ENCODE results near the gene NLRP6.
"Not testable (repeated sequence)": the region's sequence is repeated elsewhere in the genome, so short reads cannot be mapped to it uniquely, and the experiment has no call there.

NLRP6 gene

DNA sequence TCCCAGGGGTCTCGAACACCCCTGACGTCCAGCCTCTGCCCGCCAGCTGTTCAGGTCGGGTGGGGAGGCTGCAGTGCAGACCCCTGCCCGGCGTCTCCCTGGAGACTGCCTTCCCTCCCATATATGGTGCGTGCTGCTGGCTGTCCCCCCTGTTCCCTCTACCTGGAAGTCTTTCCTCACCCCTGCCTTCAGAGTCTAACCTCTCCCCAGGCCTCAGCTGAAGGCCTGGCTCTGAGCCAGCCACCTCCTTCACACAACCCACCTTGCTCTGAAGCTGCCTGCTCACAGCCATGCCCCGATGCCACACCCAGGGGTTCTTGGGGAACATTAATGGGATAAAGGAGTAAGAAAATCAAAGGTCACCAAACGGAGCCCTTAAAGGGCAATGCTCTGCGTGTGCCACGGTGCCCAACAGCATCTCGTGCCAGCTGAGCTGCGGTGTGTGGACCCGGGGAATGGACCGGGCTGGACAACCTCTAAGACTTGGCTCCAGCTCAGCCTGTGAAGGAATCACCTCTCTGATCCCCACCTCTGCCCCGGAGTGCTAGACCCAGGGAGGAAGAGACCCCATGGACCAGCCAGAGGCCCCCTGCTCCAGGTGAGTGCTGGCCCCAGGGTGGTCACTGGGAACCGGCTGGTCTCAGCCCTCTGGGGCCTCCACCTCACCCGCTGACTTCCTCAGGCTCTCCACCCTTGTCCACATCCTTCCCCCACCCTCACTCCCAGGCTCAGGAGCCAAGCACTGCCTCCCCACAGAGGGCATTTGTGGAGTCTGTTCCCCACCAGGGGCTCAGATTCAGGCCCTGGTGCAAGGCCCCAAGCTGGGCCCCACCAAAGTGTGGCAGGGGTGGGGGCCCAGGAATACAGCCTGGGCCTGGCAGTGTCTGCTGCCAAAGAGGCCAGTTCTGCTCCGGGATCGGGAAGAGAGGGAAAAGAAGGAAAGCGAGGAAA lies at the start of gene NLRP6:
Gene NLRP6, plus strand, starts transcription at position 407 of the 951 bp plus-strand sequence. Its CDS starts 163 bp downstream, at position 570.
- DNase-seq, result no peak

DNA sequence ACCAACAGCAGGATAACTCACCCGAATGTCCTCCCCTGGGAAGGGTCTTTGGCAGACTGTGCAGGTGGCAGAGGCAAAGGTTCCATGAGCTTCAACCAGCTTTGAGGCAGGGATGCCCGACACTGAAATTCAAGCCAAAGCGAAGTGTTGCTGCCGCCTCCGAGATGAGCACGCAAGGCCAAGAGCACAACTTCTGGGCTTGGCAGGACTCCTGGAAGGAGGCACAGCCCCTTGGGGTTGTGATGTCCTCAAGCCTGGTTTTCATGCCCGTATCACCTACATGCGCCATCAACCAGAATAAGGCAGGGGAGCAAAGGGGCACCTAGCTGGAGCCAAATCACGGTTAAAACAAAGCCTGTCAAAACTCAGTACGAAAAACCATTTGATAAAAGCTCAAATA lies 47.8 kb upstream of the NLRP6 start:
- no peak for DNase-seq

DNA sequence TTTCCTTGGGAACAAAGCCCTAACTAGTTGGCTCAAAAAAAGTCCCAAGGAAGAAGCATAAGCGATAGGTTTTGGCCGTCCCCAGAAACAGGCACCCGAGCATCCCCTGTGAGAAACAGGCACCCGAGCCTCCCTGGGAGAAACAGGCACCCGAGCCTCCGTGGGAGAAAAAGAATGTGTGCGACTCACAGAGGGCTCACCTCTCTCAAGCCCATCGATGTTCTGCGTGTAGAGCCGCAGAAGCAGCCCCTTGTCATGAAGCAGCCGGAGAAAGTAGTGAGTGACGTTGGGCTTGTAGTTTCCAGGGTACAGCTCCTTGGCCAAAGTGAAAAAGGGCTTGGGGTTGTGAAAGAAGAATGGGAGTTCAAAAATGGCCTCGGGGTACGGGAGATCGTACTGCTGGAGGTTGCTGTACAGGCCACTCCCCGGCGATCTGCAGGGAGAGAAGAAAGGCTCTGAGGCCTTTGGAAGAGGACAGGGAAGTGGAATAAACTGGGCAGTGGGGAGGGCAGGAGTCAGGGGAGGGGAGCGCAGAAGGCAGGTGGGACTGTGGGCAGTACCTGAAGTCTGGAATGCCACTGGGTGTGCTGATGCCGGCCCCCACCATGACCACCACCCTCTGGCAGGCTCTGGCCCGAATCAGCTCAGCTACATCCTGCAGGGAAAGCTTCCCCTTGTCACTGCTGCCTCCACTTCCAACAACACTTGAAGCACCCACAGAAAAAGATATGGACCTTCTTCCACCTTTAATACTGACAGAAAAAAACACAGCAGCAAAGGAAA lies 45.2 kb upstream of the NLRP6 start:
- no peak for DNase-seq

DNA sequence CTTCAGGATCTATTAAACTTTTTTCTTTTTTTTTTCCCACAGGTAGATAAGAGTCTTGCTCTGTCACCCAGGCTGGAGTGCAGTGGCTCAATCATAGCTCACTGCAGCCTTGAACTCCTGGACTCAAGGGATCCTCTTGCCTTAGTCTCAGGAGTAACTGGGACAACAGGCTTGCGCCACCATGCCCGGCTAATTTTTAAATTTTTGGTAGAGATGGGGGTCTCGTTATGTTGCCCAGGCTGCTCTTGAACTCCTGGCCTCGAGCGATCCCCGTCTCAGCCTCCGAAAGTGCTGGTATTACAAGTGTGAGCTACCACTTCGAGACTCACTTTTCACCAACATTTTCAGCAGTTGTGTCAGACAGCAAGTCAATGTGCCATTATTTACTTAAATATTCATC lies 43.0 kb upstream of the NLRP6 start:
- DNase-seq, result no peak

DNA sequence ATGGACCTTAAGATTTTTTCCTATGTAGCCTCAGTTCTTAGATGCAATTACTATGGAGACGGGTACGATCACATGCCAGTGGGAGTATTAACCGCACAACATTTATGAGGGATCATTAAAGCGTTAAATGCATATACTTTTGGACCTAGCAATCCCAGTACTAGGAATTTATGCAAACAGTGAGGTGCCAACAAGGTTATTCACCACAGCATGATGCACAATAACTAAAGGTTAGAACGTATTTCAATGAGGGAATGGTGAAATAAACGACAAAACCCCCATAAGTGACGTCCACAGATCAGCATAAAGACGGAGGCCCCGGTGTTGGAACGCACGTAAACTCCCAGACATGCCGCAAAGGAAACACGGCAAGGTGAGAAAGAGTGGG lies 42.6 kb upstream of the NLRP6 start:
- peak; percentile 20 for DNase-seq

DNA sequence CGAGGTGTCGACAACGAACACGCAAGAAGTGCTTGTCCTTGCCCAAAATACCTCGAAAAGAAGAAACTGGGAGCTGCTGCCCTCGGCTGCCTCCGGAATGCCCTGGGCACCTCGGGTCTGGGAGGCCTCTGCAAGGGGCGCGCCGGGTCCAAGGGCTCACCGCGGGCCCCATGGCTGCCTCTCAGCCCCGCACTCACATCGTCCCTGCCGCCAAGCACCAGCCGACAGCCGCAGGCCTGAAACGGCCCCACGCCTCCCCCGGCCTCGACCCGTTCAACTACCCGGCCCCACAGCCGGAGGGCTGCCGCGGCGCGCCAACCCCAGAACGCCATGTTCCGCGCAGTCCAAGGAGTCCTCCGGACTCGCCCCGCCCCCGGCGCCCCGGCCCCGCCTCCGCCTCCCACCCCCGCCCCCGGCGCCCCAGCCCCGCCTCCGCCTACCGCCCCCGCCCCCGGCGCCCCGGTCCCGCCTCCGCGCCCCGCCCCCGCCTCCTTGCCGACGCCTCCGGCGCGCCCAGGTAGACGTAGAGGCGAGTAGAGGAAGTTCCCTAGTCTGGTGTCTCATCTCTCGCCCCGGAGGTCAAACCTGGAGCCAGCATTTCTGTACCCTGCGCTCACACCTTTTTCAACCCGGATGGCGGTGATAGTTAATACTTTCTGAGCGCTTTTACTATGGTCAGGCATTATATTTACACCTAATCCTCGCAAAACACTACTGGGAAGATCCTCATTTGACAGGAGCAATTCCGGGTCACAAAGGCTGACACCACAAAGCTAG lies 42.0 kb upstream of the NLRP6 start, which contains the start of gene SIRT3:
Gene SIRT3, minus strand, starts transcription at position 346 of the 777 bp plus-strand sequence. Its CDS starts 14 bp downstream, at position 332.
- peak; percentile 74 for DNase-seq

DNA sequence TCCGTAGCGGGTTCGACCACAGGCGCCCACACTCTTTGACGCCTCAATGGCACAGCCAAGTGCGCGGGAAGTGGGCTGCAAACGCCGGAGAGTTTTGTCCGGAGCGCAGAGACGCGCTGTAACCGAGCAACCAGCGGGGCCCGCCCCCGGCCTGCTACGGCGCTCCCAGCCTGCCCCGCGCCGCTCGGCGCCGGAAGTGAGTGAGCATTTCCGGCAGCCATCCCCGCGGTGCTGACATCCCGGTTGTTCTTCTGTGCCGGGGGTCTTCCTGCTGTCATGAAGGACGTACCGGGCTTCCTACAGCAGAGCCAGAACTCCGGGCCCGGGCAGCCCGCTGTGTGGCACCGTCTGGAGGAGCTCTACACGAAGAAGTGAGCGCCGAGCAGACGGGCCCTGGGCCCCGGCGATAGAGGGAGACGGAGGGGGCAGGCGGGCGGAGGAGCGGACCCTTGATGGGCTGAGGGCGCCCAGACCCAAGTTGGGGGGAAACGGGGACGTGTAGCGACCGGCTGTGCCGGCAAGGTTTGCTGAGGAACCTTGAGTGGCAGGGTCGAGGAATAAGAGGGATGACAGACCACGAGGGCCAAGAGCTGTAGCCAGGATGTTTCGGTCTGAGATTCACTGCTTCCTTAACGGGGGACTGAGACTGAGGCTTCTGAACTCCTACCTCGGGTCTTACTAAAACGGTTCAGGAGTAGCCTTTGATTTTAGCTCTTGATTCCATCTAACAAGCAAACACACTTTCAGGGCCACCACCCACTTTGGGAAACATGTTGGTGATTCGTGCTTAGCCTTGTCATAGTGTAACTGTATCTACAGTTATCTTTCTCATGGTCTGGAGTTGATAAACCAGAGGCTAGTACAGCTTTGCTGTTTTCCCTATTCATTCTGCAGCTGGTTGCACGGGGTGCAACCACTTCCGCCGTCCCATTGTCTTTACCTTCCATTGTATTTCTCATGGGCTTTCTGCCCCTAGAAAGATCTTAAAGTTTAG lies 41.1 kb upstream of the NLRP6 start, which contains the start of gene PSMD13:
Gene PSMD13, plus strand, starts transcription at position 203 of the 994 bp plus-strand sequence. Its CDS starts 74 bp downstream, at position 277.
- peak; percentile 51 for DNase-seq

DNA sequence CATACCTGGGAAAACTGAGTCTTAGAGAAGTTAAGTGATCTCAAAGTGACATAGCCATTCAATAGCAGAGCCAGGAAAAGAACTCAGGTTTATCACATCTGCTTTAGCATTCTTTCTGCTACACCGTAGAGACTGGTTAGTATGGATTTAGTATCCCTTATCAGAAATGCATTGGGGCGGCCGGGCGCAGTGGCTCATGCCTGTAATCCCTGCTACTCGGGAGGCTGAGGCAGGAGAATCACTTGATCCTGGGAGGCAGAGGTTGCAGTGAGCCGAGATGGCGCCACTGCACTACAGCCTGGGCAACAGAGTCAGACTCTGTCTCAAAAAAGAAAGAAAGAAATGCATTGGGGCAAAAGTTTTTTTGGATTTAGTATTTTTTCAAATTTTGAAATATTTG lies 39.9 kb upstream of the NLRP6 start:
- not testable (repeated sequence) for DNase-seq

DNA sequence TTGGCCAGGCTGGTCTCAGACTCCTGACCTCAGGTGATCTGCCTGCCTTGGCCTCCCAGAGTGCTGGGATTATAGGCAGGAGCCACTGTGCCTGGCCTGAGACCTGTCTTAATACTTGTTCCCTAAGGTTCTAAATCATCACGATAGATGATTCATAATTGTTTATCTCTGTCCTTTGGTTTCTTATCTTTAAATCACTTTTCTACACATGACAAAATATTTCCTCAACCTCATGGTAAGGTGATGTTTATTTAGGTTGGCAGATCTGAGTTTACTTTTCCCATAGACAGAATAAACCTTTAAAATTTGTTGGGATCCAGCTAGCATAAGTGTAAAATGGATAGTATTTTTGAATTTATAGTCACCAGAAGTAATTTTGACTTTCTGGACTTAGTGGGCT lies 37.9 kb upstream of the NLRP6 start:
- no peak for DNase-seq

DNA sequence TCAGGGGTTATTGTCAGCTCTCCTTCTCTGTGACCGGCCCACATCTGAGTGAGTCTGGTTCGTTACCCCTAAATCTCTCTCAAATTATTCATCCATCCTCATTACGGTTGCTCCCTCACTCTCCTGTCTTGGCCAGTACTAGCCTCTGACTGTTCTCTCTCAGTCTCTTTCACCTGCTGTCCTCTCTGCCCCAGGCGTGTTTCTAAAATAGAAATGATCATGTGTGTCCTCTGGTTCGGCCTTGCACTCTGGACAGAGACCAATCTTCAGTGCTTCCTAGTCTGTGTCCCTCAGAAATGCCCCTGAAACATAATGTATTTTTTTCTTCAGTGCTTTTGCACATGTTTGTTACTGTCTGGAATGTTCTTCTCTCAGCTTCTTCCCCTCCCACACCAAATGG lies 36.6 kb upstream of the NLRP6 start:
- no peak for DNase-seq

DNA sequence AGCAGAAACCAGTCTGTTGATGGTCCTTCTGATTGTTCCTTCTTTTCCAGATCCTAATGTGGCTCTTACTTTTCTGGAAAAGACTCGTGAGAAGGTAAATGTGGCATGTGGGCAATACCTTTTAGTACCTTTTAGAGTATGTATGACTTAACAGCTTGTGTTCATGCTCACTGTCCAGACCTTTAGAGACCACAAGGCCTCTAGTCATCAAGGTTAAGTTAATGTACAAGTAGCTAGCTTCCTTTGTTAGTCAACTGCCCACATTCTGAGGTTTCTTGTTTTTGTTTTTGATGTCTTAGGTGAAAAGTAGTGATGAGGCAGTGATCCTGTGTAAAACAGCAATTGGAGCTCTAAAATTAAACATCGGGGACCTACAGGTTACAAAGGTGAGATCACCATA lies 33.8 kb upstream of the NLRP6 start:
- DNase-seq, result no peak

DNA sequence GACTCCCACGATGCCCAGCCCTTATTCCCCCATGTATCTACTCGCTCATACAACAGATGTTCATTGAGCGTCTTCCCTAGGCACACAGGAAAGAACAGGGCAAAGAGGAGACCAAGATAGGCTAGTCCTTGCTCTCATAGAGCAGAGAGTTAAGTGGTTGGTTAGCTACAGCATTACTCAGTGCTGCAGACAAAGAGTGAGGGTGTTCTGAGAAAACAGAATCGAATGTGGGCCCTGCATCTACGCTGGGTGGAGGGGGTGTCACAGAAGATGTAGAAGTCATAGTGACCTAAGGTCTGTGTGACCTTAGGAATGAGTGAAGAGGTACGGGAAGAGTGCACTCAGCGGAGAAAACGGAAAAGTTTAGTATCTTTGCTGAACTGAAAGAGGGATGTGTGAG lies 29.1 kb upstream of the NLRP6 start:
- DNase-seq, result no peak

DNA sequence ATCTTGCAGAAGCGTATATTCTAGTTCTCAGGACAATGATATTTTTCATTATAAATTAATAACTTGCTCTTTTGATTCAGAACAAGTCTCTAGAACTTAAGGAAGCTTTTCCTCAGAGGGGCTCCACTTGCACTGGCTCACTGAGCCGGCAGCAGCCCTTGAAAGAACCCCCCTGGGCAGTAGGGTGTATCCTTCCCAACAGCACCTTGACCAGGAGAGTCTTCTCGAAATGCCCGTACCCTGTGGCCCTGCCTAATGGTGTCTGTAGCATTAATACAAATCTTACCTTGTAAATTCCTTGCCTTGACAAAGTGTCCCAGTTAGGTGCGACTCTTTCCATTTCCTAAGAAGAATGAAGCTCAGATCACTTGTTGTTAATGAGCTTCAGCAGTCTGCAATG lies 27.9 kb upstream of the NLRP6 start:
- DNase-seq, result no peak

DNA sequence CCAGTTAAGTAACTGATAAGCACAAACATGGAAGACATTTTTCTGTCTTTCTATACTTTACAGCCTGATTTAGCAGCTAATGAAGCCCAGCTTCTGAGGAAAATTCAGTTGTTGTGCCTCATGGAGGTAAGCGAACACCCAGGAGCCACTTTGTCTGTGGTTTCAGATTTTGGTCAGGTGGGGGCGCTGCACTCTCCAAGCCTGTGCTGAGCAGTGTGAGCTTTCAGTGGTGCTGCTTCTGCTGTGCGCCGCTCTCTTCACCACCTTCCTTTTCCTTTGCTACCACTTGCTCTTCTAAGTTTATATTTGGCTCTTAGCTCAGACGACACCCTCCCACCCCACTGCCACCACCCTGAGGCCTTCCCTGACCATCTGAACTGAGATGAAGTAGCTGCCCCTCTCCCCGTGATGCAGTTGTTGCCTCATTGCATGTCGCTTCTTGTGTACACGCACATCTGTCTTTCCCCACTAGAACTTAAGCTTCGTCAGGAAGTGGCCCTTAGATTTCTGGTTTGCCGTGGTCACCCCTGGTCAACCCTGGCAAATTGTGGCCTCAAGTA lies 27.4 kb upstream of the NLRP6 start:
- no peak for DNase-seq

DNA sequence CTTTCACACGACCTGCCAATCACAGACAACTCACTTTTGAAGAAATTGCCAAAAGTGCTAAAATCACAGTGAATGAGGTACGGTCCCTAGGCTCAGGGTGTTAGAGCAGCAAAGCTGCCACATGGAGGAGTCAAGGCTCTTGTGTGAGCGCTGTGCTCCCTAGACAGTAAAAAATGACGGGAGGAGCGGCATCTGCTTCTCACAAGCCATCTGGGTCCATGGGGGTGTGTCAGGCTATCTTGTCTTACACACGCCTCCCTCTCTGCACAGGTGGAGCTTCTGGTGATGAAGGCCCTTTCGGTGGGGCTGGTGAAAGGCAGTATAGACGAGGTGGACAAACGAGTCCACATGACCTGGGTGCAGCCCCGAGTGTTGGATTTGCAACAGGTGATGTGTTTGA lies 26.7 kb upstream of the NLRP6 start:
- DNase-seq, result no peak

DNA sequence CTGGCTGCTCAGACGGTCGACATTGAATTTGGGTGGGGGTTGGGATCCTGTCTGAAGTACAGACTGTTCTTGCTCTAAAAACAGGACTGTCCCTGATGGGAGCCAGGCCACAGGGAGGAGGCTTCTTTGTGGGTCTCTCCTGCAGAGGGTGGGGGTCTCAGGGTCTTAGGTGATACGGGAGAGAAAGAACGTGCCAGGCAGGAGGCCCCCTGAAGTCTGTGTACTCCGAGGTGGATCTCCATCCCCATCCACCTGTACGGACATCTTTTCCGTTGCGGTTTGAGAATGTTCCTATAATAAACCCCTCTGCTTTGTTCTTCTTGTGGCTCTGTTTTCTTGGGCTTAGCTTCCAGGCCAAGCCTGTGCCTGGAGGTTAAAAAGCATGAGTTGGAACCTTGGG lies 25.5 kb upstream of the NLRP6 start:
- DNase-seq, result no peak

DNA sequence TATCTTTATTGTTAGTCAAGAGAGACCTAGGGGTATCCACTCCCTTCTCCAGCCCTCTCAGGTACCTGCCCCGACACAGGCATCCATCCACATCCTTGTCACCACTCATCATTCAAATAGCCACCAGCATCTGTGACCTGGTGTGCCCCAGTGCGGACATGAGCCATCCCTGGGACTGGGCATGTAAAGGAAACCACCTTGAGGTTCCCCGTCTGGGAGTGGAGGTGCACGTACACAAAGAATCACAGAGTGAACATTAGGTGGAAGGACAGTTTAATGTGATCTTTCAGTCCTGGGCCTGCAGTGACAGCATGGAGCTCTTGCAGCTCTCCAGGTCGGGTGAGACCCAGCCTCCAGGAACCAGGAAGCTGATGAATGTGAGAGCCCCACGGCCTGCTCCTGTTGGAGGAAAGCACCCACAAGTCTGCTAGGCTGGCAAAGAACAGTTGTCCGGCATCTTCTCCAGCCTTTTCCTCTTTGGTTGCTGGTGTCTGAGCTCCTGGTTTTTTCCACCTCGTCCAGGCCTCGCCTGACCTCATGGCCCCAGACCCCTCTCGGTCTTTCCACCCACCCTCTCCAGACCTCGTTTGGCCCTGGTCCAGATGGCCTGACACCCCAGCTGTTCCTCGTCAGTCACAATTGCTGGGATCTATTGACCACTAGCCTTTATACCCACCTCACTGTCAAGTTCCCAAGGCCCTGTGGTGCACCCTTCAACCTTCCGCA lies 24.9 kb upstream of the NLRP6 start:
- no peak for DNase-seq

DNA sequence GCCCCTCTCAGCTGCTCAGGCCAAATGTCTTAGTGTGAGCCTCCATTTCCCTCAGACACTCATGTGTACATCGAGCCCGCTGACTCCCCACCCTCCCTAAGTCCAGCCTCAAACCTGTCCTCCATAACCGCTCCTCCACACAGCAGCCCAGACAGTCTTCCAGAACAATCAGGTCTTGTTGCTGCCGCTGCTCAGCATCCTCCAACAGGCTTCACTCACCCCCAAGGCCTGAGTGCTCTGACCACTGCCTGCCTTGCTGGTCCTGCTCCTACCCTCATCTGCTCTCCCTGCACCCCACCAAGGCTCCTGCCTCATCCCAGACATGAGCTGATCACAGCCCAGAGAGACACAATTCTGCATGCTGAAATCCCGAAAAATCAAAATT lies 24.3 kb upstream of the NLRP6 start:
- no peak for DNase-seq

DNA sequence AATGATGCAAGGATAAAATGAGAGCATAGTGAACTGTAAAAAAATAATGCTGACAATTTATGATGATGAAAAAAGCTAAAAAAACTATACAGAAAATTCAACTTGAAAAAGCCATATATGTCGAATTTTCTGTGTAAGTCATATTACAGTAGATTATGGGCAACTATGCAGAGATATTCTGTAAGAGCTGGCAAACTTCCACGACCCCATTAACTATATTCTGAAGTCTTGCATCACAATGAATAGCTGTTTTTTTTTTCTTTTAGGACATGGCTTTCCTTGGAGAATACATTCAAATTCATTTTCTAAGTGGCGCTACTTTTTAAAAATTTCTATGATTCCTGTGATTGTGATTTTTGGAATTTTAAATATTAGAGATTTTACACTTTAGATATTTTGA lies 23.0 kb upstream of the NLRP6 start:
- no peak for DNase-seq

DNA sequence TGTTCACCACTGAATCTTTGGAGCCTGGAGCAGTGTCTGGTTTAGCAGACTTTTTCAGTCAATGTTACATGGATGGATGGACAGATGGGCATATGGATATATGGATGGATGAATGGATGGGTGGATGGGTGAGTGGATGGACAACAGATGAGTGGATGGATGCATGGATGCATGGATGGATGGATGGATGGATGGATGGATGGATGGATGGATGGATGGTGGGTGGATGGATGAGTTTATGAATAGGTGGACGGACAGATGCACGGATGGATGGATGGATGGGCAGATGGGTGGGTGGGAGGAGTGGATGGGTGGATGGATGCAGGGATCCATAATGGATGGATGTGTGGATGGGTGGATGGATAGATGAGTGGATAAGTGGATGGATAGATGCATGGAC lies 22.4 kb upstream of the NLRP6 start:
- DNase-seq, result no peak
